HG02623 (cell line): ENCODE measurements around the gene ZNF646.
"Not testable (repeated sequence)": the region's sequence is repeated elsewhere in the genome, so short reads cannot be mapped to it uniquely, and the experiment has no call there.

Experiments used
- ATAC-seq: cut with Tn5 transposase; IDR thresholded peaks from one replicate; pipeline ENCODE4 v1.9.1; 2021; ENCODE audit warnings: moderate library complexity; ENCODE audit not compliant: unreplicated experiment

ZNF646 gene

DNA sequence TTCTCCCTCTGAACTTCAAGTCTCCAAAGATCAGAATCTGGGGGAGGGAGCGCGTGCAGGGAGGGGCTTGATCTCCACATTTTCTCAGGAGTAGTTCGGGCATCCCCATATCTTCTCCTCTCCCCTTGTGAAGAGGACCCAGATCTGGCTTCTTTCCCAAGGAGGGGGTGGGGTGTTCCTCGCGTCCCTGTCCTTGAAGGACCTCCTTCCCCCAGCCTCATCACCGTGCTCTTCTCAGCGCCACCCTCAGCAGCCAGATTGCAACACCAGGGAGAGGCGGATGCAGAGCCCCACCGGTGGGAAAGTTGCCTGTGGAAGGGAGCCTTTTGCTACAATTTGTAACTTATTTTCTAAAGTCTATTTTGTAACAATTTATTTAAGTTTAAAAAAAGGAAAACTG is 8.9 kb downstream of the ZNF646 start:
- ATAC-seq = no peak

DNA sequence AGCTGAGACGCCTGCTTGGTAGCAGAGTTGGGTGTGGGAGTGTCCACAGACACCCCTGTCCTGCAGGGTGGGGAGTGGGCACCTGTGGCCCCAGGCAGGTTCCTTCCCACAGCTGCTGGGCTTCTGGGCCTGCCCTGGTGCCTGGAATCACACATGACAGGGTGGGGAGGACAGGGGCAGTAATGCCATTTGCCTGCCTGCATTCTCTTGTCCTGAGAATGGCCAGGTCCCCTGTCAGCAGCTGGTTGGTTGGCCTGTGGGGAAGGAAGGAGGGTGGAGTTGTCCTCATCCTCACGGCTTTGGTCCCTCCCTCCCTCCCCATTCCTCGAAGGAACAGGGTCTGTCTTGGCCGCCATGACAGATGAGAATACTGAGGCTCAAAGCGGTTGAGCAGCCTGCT is 9.3 kb downstream of the ZNF646 start:
- no peak for ATAC-seq

DNA sequence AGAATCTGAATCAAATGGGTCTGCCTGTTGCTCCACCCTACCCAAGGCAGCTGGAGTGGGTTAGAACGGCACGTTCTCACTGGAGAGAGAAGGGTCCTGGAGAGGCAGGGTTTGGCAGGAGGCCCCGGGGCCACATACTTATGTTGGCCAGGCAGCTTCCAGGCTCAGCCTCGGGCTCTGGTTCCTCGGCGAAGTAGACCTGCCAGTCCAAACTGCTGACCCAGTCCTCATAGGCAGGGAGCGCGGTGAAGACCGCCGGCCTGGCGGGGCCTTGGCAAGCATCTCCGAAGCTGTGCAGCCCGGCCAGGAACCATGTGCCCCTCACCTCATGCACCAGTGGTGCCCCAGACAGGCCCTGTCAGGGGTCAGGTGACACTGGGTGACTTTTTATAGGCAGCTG is 9.8 kb downstream of the ZNF646 start:
- ATAC-seq = no peak

DNA sequence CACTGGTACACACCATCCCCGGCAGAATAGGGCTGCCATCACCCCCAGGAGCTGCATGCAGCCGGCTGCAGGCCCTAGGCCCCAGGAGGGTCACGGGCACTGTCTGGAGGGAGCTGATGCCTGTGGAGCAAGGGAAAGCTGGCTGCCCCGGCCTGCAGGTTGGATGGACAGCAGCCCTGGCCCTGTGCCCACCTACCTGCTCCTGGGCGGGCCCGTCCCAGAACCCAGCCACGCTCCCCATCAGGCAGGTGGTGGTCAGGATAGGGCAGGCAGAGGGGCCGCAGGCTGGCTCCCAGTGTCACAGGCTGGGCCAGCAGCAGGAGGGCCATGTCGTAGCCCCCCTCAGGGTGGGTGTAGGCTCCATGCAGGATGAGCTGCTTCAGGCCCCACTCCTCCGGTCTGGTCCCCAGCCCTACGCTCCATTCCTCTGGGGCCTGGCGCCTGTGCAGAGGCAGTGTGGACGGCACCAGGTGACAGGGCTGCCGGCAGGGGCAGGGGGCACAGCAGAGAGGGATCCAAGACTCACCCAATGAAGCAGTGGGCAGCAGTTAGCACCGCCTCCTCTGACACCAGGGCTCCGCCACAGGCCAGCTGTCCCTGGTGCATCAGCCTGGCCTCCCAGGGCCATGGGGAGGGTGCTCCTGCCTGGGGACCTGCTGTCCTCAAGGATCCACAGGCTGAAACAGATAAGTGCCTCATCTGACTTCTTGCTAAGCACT is 10.5 kb downstream of the ZNF646 start:
- ATAC-seq = no peak

DNA sequence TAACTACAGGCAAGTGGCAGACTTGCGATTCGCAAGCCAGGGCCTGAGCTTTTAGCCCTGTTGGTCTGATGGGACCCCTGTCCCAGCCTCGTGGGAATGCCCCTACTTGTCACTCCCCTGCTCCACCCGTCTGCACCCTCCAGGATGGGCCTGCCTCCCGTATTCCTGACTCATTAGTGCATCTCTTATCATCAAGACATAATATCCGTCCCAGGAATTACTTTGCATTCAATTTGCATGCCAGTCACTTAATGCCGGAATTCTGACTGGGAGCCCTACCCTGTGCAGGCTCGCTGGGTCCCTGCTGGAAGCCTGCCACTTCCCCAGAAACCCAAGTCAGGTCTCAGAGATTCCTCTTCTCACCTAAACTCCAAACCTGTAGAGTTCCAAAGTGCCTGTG is 11.2 kb downstream of the ZNF646 start:
- no peak for ATAC-seq

DNA sequence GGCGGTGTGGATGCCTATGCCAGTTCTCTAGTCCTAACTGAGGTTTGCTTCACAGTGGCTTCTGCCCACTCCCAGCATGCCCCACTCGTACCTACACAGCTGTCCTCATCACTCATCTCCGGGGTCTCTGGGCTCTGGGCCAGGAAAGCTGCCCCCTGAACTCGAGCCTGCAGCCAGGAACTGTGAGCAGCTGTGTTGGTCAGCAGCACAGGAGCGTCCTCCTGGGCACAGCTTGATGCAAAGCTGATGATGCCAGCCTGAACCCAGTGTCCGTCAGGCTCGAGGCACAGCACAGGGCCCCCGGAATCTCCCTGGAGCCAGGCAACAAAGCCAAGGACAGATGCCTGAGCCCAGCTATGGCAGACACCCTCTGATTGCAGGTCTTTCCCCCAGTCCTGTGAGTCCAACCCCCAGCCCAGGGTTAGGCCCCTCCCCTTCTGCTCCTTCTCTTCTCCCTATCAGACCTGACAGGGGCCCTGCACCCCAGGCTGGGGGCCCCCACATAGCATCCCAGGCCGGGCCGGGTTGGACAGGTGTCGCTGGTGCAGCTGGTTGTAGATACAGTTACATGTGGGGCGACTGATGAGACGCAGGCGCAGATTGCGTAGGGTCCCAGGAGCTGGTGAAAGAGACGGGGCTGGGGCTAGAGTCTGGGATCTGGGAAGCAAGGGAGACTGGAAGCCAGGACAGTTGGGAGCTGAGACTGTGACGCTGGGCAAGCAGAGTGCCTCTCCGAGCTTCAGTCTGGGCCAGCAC is 11.8 kb downstream of the ZNF646 start:
- ATAC-seq = no peak

DNA sequence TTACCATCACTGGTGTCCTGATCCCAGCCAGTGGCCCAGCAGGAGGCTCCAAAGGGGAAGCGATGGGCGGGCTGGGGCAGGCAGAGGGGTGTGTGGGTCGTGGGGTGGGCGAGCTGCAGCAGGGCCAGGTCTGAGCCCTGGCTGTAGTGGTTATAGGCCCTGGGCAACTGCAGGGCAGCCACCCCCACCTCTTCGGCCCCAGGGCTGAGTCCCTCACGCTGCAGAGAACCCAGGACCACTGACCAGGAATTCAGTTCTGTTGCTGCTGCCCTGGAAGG is 12.3 kb downstream of the ZNF646 start:
- ATAC-seq = no peak

DNA sequence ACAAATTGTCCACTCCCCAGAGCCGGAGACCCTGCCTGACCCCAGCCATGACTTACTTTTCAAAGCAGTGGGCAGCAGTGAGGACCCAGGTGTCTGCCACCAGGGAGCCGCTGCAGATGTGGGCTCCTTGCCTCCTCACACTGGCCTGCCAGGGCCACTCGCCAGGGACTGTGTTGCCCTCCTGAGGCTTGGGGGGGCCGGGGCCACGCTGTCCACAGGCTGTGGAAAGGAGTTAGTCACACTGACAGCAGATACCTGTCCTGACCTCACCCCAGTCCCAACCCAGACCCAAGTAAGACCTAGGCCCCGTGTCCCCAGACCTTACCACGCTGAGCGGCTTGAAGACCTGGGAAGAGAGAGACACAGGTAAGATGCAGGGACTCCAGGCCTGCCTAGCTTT is 13.3 kb downstream of the ZNF646 start:
- ATAC-seq = no peak

DNA sequence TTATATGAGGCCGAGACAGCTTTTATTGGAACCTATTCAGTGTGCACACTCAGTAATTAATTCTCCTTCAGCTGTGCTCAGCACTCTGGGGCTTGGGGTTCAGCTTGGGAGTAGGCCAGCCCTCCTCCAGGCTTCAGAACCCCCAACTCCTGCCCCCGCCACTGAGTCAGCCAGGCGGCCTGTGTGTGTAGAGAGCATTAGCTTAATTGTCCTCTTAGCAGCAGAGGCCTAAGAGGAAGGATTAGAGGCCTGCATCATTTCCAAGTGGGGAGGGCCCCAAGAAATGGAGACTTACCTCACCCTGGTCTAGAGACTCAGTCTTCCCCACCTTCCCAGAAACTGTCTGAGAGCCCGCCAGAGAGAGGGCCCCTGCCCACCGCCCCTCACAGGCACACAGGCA is 13.7 kb downstream of the ZNF646 start:
- ATAC-seq = no peak

DNA sequence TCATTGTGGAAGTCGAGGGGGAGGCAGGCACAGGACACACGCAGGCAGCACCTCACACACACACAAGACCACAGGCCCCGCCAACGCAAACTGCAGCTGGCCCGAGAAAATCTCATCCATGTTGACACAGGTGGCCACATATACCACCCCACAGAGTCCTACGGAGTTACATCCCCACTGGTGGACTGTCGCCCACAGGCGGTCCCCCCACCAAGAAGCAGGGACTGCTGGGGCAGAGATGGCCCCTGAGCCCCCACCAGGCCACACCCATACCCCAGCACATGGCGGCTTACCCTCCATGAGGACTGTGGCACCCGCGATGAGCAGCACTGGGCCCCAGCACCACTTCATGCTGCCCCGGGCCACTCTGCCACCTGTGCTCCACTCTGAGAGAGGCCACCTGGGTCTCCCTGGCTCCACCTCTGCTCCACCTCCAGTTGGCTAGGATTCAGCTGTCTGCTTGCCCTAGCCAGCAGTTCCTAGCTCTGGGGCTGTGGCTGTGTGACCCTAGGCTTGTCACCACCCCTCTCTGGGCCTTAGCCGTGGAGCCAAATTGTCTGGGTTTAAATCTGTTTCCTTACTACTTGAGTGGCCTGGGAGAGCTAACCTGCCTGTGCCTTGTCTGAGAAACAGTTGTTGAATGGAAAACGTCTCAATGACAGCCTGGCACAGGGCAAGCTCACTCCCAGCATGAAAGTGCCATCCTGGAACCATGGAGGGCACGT is 14.4 kb downstream of the ZNF646 start, which contains the start of gene PRSS53:
PRSS53 (minus strand) TSS at position 485 of the 725 bp plus-strand sequence; CDS start at position 351, 134 bp downstream.
- ATAC-seq = no peak

DNA sequence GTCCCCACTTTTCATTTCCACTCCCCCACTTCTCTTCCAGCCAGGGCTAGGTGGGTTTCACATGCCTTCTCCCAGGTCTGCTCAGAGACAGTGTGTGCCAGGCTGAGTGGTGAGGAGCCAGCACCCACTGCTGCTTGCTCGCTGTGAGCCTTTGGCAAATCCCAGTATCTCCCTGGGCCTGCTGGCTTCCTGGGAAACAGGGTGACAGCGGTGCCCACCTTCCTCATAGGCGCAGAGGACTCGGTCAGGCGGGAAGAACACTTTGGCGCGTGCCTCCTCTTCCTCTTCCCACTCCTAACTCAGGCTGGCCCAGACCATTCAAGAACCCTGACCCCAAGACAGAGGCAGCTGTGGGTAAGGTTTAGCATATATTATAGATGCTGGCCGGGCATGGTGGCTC is 15.0 kb downstream of the ZNF646 start:
- ATAC-seq = no peak

DNA sequence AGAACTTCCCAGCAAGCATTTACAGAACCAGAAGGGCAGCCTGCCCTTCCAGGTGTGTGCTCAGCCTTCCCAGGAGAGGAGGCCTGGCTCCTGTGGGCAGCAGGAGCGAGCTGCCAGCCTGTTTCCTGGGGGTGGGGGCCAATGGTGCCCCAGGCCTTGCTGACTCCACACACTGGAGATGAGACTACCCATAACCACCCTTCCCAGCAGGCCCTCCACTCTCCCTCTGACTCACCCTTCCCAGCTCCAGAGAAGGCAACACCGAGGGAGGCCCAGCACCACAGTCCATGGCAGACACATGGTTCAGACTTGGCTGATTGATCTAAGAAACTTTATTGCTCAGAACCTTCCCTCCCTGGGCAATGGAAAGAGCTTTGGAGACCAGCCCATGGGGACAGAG is 16.3 kb downstream of the ZNF646 start:
- ATAC-seq = no peak

DNA sequence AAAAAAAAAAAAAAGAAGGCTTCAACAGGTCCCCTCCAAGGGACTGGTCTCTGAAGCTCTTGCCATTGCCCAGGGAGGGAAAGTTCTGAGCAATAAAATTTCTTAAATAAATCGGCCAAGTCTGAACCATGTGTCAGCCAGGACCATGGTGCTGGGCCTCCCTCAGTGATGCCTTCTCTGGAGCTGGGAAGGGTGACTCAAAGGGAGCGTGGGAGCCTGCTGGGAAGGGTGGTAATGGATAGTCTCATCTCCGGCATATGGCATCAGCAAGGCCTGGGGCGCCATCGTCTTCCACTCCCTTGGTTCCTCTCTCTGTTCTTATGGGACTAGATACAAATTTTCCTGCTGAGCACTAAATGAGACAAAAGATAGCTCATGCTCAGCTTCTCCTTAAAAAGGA is 18.1 kb downstream of the ZNF646 start:
- ATAC-seq = no peak

DNA sequence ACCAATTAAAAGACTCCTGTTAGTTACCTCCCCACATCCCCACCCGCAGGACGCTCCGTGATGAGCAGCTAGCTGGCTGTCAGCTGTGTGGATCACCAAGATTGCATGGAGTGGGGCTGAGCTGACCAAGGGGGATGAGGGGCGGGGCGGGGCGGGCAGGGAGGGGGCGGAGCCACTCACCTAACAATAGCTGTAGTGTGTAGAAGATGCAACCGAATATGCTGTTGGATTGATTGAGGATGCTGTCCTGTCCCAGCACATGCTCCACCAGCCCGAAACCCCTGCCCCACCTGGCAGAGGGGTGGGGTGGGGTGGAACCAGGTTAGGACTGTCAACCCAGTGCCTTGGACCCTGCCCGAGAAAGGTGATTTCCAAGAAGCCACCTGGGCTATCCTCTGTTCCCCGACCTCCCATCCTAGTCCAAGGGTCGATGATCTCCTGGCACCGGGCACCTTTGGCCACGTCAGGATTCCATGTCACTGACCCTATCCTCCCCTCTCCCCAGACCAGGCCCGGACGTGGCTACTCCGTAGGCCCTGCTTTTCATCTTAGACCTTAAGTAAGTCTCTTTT is 19.0 kb downstream of the ZNF646 start:
- ATAC-seq = no peak

DNA sequence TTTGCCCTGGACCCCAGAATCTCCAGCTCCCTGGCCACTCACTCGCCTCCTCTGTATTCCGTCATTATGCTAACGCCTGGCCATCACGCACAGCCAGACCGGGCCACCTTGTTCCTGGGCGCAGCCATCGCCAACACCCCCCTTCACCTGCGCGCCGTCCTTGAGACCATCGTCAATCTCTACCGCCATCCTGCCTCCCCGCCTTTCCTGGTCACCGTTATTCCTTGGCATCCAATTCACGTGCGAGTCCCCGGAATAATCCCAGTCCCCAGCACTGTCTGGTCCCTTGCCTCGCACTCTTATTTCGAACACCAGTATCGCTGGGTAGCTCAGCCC is 19.8 kb downstream of the ZNF646 start:
- ATAC-seq = no peak

DNA sequence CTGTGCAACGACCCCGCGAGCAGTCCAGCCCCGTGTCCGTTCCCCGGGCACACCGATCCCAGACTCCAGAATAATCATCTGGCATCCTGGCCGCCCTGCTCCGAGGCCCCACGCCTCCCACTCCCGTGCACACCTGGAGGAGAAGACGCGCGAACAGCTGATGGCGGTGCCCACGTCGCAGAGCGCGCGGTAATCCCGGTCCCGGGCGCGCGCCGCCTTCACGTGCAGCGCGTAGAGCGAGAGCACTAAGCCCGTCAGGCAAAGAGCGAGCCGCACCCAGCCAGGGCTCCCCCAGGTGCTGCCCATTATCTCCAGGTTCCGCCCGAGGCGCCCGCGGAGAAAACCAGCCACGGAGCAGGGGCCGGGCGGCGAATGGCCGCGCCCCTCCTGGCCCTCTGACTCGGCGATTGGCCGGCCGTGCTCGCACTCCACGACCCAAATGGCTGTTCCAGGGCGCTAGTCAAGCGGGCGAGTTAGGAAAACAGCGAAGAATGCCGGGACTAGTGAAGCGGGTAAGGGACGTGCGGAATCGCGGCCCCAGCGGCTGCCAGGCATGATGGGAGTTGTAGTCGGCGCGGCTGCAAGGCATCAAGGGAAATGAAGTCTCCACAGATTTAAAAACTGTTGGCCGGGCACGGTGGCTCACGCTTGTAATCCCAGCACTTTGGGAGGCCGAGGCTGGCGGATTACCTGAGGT is 20.4 kb downstream of the ZNF646 start, which contains the start of gene VKORC1:
VKORC1 (minus strand) TSS at position 374 of the 697 bp plus-strand sequence; CDS start at position 306, 68 bp downstream.
- ATAC-seq = peak; percentile 75

DNA sequence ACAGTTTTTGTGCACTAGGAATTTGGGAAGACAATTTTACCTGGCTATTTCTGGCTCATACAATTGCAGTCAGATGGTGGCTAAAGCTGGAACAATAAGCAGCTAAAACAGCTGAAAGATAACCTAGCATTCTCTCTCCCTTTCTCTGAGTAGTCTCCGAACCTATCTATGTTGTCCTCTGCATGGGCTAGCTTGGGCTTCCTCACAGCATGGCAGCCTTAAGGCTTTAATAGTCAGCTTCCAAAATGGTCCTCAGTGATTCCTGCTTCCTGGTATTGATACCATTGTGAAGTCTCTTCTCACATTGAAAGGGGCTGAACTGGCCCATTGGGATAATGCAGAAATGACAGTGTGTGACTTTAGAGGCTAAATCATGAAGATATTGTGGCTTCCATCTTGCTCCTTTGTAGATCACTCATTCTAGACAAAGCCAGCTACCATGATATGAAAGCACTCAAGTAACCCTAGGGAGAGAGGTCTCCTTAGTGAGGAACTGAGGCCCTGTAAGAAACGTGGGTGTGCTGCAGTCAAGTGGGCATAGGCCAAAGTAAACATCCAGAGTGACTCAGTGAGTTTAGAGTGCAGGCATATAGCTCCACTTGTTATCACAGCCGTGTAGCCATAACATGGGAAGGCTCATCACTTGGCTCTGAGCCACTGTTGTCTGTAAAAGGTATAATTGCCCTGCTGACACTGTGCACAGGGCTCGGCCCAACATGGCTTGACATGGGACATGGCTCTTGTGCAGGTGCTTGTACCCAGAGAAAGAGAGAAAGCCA is 25.8 kb downstream of the ZNF646 start:
- ATAC-seq = no peak

DNA sequence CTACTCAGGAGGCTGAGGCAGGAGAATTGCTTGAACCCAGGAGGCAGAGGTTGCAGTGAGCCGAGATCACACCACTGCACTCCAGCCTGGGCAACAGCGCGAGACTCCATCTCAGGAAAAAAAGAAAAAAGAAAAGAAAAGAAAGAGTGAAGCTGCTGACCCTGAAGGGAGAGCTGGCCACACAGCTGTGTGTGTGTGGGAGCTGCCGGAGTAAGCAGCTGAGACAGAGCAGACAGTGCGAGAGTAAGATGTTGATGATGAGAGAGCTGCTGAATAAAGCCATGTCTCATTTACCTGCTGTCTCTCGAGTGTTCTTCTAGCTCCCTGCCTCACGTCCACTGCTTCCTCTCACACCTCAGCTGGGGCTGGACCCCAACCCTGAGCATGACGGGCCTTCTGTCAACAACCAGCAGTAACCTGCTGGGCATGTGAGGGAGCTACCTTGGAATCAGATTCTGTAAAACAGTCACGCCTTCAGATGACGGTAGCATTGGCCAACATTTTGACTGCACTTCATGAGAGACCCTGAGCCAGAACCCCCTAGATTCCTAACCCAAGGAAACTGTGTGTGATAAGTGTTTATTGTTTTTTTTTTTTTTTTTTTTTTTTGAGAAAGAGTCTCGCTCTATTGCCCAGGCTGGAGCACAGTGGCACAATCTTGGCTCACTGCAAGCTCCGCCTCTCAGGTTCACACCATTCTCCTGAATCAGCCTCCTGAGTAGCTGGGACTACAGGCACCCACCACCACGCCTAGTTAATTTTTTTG is 26.8 kb downstream of the ZNF646 start:
- ATAC-seq = not testable (repeated sequence)

DNA sequence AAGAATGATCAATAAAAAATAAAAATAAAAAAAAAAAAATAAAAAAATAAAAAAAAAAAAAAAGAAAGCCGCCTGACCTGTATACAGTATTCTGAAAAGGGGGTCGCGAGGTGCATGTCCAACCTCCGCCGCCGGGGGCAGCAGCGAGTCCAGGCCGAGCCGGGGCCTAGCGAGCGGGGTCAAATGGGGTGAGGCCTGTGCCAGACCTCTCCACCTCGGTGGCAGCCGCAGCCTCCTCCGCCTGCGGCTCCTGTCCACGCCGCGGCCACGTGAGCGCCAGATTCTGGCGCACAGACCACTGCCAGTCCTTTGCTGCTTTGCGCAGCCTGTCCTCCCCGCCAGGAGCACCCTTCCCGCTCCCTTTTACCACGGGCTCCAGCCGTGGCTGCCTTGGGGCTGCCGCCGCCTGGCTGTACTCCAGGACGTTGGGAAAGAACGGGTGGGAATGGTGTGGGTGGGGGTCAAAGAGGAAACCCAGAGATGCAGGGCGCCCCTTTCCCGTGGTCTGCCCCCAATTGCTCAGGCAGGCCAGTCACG is 31.5 kb downstream of the ZNF646 start:
- ATAC-seq = no peak
